DMS53 treated with DMSO at 0.1 percent for 48 hours (cell line): ENCODE data around the gene CCDC30.
"Not testable (repeated sequence)": the region's sequence is repeated elsewhere in the genome, so short reads cannot be mapped to it uniquely, and the experiment has no call there.

Source experiments
- DNase-seq: peaks from one replicate; lab custom pipeline; 2025; ENCODE audit not compliant: unreplicated experiment; lab: John Stamatoyannopoulos, UW

The CCDC30 gene

DNA sequence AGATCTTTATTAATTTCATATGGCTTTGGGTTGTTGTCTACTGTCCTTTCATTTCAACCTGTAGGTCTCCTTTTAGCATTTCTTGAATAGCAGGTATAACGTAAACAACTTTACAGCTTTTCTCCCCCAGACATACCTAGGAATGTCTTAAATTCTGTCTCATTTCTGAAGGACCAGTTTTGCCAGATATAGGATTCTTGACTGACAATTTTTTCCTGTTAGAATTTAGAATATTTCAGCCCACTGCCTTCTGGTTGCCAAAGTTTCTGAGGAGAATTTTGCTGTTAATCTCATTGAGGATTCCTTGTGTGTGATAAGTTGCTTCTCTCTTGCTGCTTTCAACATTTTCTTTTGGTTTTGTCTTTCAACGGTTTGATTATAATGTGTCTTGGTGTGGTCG lies 60.1 kb downstream of the CCDC30 start:
- no peak for DNase-seq

DNA sequence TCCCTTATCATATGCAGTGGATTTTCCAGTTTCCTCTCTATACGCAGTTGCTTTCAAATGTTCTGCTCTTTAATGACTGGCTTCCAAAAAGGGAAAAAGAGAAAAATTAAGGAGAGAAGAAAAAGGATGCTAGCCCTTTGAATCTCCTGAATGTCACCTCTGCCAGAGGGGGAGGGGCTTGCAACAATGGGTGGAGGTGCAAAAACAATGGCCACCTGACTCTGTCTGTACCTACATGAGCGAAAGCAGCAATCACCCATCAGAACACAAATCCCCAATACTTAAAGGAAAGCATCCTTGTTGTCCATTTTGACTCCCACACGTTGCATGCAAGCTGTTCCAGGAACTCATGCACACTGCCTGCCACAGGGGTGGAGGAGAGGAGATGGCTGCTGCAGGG lies 61.2 kb downstream of the CCDC30 start:
- DNase-seq = no peak

DNA sequence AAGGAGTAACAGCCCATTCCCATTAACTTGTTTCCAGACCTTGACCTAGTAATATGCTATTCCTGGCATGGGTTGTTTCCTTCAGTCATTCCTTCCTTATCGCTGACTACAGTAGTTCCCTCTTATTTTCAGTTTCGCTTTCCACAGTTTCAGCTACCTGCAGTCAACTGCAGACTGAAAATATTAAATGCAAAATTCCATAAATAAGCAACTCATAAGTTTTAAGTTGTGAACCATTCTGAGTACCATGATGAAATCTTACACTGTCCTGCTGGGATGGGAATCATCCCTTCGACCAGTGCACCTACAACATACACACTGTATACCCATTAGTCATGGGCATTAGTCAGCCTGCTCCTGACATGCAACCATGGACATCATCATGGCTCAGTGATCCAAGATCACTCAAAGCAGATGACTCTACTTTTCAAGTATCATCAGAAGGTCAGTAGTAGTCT lies 66.7 kb downstream of the CCDC30 start:
- no peak for DNase-seq

DNA sequence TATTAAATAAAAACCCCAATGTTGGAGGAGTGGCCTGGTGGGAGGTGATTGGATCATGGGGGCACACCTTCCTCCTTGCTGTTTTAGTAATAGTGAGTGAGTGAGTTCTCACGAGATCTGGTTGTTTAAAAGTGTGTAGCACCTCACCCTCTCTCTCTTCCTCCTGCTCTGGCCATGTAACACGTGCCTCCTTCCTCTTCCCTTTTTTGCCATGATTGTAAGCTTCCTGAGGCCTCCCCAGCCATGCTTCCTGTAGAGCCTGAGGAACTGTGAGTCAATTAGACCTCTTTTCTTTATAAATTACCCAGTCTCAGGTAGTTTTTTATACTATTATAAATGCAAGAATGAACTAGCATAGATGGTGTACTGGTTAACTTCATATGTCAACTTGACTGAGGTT lies 68.0 kb downstream of the CCDC30 start:
- DNase-seq = no peak

DNA sequence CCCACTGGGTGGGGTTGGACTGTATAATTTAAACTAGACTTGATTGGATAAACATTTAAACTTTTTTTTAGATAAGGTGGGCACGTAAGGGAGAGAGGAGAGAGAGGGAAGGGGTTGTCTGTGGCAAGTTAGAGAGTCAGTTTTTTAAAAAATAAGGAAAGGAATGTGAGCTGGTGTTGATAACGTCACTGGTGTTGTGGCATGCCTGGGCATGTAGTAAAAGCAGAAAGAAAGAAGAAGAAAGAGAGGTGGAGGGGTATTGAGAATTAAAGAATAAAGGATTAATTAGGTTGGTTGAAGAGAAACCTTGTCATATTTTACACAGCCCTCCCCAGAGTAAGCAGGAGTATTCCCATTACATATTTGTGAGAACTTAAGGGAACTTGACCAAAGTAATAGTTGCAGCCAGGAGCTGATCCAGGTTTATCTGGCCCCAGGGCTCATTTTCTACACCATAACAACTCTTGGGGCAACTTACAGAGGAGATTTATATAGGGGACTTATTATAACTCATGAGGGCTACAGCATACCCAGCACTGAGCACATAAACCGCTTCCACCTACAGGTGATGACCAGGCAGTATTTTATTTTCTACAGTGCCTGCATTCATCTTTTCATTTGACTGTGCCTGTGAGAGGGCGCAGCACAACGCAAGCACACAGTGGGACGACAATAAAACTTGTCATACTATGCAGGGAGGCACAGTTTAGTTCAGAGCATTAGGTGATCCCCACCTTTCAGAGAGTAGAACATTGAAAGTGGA lies 70.2 kb downstream of the CCDC30 start:
- DNase-seq = no peak

DNA sequence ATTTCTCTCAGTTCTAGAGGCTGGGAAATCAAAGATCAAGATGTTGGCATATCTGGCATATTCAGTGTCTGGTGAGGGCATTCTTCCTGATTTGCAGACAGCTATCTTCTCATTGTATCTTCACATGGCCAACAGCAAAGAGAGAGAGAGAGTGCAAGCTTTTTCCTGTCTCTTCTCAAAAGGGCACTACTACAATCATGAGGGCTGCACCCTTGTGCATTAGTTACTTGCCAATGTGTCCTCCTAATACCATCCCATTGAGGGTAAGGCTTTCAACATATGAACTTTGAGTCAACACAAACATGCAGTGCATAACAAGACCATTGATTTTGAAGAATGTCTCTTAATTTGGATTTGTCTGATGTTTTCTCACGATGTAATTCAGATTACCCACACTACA lies 78.0 kb downstream of the CCDC30 start:
- no peak for DNase-seq

DNA sequence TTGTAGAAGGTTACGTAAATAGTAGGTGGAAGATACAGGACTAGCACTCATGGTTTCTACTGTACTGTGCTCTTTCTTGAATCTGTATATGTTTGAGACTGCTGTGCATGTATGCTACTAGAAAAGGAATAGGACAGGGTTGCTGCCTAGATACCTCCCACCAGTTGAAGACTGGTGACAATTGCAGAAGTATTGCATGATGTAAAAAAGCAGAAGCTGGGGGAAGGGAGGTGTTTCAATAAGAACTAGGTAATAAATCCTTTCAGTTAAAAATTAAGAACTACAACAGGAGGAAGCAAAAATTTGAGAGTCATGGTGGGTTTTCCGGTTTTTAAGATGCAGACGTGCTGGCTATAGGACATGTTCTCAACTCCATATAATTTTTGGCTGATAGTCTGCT lies 88.1 kb downstream of the CCDC30 start:
- DNase-seq = no peak

DNA sequence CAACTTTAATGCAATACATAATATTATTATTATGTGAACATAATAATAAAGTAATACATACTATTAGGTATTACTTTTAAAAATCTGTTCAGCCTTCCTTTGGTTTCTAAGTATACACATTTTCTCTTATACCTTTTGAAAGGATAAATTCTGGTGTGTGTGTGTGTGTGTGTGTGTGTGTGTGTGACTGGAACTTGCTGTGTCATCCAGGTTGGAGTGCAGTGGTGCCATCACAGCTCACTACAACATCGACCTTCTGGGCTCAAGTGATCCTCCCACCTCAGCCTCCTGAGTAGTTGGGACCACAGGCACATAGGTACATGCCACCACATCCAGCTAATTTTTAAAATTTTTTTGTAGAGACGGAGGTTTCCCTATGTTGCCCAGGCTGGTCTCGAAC lies 88.5 kb downstream of the CCDC30 start:
- DNase-seq = no peak

DNA sequence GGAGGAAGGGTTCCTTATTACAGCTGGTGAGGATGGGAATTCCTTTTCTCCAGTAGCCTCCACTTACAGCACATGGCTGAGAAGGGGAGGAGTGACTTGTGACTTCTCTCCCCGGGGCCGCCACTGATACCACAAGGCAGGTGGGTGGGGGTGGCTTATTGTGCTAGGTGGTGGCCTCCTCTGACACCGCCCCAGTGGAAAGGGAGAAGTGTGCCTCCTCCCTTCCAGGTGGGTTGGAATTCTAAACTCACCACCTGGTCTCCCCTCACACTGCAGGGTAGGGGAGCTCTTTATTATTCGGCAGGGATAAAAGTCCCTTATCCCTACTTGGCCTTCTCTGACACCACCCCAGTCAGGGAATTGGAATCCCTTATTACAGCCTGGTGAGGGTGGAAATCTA lies 89.5 kb downstream of the CCDC30 start:
- no peak for DNase-seq

DNA sequence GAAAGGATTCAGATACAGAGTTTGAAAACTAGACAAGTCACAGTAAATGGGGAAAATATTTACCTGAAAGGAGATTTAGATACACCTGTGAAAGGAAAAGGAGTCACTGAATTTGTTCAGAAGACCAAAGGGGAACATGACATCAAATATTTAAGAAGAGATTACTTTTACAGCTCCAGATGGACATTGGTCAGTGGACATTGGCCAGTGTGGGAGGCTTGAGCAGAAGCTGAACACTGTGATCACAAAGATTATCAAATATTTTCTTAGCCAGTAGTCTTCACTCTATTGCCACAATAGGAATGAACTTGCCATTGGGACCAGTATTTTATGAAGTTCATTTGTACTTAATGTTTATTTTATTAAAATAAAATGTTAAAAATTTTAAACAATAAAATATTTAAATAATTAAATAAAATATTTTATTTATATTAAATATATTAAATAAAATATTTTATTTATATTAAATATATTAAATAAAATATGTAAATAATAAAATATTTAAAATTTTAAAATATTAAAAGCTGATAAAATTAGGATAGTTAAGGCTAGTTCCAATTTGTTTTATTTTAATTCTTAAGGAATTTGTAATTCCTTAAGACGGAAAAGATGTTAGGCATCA lies 94.3 kb downstream of the CCDC30 start:
- no peak for DNase-seq

DNA sequence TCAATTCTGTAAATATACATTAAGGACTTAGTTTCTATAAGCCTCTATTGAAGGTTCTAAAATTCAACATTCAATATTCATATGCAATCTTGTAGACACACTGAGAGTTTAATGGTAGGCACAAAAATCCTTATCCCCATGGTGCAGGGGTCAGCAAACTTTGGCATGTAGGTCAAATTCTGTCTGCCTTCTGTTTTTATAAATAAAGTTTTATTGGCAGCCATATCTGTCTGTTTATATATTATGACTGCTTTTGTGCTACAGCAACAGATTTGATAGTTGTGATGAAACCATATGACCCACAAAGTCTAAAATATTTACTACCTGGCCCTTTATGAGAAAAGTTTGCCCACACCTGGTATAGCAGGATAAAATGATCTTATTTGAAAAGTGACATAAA lies 104.0 kb downstream of the CCDC30 start:
- DNase-seq = no peak

DNA sequence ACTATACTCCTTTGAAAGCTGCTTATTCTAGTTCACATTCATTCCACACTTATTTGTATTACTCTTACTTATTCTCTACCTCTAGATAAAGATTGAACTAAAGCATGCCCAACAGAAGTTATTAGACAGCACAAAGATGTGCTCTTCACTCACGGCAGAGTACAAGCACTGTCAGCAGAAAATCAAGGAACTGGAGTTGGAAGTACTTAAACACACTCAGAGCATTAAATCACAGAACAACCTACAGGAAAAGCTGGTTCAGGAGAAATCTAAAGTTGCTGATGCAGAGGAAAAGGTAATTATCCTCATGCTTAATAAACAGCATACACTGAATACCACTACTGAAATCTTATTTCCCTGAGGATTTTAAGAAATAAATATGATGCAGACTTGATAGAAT lies 113.8 kb downstream of the CCDC30 start:
- DNase-seq = no peak

DNA sequence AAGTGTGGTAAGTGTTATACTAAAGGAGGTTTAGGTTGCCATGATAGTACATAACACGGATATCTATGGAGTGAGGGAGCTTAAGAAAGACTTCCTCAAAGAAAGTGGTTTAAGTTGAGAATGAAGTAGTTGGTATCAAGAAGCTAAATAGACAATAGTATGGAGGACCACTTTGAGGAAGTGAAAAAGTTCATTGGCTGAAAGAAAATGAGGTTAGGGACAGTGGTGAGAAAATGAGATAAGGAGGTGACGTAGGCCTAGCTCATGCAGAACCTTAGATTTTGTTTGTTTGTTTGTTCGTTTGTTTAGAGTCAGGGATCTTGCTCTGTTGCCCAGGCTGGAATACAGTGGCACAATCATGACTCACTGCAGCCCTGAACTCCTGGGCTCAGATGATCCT lies 122.9 kb downstream of the CCDC30 start:
- no peak for DNase-seq

DNA sequence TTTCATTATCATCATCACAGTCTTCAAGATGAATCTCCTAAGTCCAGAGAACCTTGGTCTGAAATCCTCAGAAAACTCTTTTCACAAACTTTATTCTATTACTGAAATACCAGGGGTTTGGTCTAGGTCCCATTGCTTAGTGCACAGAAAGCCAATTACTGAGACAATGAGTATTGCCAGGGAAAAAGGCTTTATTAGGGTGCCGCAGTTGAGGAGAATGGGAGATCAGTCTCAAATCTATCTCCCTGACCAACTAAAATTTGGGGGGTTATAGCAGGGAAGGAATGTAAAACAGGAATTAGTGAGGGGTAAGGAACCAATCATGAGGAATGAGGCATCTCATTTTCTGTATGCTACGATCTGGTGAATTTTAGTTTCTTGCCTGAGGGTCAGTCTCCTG lies 124.7 kb downstream of the CCDC30 start:
- no peak for DNase-seq

DNA sequence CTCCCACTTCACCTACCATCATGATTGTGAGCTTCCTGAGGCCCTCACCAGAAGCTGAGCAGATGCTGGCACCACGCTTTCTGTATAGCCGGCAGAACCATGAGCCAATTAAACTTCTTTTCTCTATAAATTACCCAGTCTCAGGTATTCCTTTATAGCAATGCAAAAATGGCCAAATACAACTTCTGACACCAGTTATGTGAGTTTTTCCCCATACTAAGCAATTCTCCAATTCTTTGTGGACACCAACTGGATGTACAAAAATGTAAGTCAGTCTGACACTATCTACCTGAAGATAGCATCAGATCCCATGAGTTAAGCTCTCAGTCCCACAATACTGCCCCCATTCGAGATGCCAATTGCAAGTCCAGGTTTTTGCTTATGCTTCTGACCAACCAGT lies 129.7 kb downstream of the CCDC30 start:
- no peak for DNase-seq

DNA sequence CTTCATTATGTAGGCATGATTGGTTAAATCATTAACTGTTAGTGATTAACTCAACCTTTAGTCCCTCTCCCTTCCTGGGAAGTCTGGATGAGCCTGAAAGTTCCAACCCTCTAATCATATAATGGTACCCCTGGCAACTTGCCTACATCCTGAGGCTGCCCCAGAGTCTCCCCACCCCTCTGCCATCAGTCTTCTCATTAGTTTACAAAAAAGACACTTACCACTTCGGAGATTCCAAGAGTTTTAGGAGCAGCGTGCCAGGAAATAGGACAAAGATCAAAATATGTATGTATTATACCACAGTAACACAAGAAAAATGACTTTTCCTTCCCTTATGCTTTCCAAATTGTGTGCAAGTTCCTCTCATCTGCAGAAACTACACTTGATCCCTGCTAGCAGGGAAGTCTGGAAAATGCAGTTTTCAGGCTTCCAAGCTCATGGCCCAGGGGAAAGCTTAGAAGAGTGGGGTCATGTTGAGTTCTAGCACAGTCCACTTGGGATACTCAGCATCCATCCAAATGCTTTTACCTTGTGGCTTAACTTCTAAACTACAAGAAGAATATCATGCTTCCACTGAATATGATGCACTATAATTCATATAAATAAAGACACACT lies 130.5 kb downstream of the CCDC30 start:
- DNase-seq = no peak

DNA sequence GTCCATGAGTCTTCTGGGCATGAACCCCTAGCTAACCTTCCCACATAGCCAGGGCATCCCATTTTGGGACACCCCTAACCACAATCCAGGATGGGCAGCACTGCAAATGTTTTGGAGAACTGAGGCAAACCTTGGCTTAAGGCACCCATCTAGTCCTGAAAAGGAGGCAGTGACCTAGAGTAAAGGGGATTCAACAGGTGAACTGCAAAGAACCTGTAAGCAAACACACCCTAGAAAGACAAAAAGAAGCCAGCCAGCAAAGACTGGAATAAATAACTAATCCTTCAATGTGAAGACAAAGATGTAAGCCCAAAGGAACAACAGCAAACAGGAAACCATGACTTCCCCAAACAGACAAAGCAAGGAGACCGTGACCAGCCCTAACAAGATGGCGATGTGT lies 138.4 kb downstream of the CCDC30 start:
- no peak for DNase-seq

DNA sequence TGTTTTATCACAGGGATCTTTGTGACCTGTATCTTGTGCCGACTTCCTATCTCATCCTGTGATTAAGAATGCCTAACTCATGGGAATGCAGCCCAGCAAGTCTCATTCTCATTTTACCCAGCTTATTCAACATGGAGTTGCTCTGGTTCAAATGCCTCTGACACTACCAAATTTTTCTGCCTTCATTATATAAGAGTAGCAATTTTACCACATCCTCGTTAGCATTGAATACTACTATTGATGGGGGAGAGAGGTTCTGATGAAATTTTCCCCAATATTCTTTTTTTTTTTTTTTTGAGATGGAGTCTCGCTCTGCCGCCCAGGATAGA lies 150.7 kb downstream of the CCDC30 start:
- DNase-seq = no peak

DNA sequence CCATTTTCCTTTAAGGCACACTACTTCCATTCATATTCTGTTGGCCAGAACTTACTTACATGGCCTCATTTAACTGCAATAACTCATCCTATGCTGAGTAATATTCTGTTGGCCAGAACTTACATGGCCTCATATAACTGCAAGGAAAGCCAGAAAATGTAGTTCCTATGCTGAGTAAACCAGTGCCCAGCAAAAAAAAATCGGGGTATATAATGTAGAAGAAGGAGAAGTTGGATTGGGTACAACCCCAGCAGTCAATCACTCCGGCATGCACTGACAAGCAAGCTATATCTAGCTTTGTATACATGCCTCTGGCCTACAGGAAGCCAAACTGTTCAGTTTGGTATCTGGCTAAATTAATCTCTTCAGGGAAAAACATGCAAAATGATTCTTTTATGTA lies 155.8 kb downstream of the CCDC30 start:
- no peak for DNase-seq

DNA sequence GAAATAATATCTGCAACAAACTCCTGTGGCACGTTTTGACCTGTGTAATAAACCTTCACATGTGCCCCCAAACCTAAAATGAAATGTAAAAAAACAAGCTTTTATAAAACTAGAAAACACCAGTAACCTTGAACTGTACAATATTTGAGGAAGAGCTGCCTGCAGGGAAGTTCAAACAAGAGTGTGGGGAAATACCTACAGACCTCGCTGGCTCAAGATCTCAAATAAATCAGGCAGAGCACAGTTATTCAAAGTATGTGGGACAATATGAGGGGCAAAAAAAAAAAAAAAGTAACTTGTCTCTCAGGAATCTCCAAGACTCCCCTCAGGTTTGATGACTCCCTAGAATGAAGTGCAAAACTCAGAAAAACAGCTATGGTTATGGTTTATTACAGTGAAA lies 157.2 kb downstream of the CCDC30 start:
- DNase-seq = no peak

DNA sequence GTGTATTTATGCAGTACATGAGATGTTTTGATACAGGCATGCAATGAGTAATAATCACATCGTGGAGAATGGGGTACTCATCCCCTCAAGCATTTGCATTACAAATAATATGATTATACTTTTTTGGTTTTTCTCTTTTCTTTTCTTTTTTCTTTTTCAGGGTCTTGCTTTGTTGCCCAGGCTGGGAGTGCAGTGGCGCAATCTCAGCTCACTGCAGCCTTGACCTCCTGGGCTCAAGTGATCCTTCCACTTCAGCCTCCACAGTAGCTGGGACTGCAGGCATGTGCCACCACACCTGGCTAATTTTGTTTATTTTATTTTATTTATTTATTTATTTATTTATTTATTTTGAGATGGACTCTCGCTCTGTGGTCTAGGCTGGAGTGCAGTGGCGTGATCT lies 158.1 kb downstream of the CCDC30 start:
- not testable (repeated sequence) for DNase-seq

DNA sequence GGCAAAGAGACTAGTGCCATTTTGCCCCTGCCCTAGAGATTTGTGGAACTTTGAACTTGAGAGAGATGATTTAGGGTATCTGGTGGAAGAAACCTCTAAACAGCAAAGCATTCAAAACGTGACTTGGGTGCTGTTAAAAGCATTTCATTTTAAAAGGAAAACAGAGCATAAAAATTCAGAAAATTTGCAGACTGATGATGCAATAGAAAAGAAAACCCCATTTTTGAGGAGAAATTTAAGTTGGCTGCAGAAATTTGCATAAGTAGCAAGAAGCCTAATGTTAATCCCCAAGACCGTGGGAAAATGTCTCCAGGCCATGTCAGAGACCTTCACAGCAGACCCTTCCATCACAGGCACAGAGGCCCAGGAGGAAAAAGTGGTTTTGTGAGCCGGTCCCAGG lies 164.1 kb downstream of the CCDC30 start:
- DNase-seq = not testable (repeated sequence)

DNA sequence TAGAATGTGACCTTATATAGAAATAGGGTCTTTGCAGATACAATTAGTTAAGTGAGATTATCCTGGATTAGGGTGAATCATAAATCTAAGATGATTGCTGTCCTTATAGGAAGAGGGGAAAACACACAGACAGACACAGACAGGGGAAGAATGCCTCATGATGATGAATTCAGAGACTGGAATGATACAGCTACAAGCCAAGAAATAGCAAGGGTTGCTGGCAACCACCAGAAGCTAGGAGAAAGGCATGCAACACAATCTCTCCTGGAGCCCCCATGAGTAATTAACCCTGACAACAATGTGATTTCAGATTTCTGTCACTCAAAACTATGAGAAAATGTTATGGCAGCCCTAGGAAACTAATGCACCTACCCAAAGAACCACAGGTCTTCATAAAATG lies 176.0 kb downstream of the CCDC30 start:
- no peak for DNase-seq
